GM10847 (cell line): ENCODE data around the gene ACCSL.

Experiments used
- POLR2A ChIP-seq: IDR thresholded peaks from 2 replicates; pipeline ENCODE4 v1.6.1; 2011; ENCODE audit not compliant: insufficient read length; ENCODE audit errors: extremely low read depth

The ACCSL gene

DNA sequence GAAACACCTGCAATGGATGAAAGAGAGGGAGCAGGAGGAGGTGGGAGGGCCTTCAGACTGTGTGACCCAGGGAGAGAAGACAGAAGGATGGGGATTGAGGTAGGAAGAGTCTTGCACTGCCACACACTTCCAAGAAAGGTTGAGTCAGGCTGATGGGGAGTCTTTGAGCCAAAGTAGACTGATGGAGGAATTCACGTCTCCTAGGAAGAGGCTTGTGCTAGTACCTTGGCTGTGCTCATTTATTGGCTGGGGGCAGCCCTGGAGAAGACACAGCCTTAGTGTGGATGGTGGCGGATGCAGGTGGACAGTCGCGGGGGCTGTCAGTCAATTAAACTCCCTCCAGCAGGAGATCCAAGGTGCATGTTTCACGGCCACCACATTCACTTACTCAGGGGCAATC is 16.2 kb upstream of the ACCSL start:
- no peak for TF ChIP-seq POLR2A

DNA sequence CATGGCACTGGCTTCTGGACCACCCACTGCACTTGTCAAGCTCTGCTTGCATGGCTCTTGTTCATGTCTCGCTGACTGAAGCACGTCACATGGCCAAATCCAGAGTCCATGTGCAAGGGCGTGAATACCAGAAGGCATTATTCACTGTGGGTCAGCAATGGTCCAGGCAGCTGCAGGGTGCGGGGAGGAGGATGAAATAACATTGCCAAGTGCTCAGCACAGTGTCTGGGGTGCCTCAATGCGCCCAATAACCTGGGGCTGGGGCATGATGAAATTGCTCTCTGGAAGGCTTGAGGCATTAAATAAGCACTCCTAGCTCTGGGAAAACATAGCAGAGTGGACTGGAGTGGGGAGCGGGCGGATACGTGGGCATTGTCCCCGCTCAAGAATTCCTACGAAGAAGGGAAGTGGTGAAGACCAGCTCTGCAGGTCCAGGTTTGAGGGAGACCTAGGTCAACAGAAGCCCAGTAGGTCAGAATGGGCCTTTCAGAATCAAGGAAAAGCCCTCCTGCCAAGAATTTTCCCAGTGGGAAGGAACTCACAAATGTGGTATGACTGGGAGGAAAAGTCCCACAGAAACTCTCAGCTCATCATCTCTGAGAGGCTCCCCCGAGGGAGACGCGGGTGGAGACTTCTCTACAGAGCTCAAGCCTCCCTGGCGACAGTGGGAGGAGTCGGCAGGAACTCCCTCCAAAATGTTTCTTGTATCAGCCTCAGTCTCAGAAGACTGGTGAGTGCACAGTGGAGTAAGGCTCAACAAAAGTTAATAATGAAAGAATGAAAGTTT is 15.3 kb upstream of the ACCSL start:
- no peak for TF ChIP-seq POLR2A

DNA sequence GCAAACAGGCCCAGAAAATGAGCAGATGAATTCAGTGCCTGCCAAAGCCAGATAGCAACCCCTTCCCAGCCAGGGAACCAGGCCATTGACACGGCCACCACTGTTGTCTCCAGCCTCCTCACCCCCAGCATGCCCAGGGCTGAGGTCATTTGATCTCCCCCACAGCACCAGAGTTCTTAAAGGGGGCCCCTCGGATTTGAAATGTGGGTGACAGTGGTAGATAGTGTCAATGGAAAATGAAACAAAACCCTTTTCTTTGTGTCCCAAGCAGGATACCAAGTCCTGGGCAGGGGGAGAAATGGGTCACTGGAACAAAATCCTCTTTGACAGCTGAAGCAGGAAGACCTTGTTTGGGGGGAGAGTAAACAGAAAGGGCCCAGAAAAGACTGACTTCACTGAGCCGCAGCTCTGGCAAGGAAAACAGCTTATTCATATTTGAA is 14.3 kb upstream of the ACCSL start:
- TF ChIP-seq POLR2A: no peak

DNA sequence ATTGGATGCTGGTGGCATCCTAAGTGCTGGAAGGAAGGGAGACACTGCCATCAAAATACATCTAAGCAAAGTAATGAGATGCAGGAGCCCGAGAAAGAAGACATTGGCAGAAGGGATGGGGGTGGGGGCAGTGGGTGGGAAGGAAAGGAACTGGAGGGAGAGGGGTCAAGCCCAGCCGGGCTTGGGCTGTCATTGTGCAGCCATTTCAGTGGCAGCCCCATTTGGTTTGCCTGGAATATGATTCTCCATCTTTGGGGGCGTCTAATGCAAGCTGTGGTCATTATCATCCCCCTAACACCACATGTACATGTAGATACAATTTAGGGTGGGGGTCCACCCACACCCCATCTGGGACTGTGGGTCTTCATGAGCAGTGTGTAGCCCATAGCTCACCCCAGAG is 13.9 kb upstream of the ACCSL start:
- no peak for TF ChIP-seq POLR2A

DNA sequence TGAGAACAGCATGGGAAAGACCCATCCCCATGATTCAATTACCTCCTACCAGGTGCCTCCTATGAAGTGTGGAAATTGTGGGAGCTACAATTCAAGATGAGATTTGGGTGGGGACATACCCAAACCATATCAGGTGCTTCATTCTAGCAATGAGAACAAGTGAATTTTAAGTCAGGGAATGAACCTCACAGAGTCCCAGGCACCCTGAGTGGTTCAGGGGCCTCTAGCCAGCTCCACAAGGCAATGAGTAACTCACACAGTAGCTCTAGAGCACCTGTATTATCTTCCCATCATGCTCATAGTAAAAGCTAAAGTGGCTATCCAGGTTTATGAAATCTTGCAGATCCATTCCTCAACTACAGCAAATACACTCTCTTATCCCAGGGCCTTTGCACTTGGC is 13.1 kb upstream of the ACCSL start:
- no peak for TF ChIP-seq POLR2A

DNA sequence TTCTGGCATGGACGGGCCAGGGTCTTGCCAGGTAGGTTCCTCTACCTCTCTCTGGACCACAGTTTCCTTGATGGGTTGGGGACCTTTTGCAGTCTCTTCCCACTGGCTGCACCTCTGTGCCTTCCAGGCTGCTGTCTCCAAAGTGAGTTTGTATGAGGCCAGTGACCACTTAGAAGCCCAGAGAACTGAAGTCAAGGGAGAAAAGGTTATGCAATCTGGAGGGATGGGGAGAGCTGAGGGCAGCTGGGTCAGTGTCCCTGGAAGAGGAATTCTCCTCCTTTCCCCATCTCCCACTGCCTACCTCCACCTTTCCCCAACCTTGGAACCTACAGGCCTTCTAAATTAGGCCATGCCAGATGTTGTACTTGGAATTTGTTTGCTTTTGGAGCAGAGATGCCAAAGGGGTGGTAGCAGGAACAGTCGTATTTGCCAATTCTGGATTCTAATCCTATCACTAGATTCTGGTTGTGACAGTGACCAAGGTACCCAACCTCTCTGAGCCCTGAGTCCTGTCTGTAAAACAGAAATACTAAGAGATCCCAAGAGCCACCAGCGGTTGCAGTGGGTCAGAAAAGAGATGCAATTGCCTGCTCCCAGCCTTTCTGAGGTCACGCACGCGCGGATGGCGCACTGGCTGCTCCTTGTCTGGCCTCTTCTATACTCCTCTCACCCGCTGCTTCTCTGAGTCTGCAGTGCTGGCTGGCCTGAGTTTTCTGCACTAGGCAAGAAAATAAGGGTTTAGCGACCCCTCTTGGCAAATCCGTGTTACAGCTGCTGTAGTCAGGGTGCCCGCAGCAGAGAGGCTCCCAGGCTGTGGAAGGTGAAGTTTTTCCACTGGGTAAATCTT is 10.7 kb upstream of the ACCSL start:
- TF ChIP-seq POLR2A: no peak

DNA sequence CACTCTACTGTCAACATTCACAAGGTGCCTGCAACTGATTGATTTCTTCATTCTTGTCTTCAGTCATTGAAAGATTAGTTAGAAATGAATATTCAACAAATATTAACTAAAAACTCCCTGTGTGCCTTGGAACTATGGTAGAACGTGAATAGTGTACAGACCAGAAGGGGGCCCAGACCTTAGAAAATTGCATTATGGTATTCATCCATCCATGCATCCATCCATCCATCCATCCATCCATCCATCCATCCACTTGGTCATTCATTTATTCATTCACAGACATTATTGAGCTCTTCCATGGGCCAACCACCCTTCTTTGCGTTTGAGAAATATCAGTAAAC is 10.2 kb upstream of the ACCSL start:
- no peak for TF ChIP-seq POLR2A

DNA sequence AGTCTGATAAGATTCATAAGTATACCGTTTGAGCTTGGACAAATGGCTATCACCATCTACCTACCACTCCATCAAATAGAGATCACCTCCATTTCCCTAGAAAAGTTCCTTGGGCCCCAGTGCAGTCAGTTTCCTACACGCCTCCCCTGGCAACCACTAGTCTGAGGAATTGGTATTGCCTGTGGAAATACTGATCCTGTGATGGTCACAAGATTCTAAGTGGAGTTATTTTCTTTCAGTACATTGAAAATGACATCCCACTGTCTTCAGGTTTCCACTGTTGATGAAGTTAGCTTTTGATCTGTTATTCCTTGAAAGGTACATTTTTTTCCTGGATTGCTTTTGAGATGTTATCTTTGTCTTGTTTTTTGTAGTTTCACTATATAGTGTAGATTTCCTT is 4.6 kb upstream of the ACCSL start:
- no peak for TF ChIP-seq POLR2A

DNA sequence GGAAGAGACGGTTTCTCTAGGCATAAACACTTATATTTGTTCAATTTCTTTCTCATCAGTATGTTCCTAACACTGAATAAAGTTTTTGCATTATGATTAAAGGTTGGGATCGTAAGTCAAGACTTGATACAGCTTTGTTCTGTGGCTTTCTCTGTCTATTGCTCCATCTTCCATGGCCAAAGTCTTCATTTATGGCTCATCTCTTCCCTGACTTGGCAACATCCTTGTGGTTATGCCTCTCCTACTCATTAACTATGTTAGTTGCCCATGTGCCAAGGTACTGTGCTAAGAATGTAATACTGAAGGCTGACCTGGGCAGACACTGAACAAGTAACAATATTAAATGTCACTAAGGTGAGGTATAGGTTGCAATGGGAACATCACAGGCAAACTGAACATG is 1.6 kb upstream of the ACCSL start:
- TF ChIP-seq POLR2A: no peak

DNA sequence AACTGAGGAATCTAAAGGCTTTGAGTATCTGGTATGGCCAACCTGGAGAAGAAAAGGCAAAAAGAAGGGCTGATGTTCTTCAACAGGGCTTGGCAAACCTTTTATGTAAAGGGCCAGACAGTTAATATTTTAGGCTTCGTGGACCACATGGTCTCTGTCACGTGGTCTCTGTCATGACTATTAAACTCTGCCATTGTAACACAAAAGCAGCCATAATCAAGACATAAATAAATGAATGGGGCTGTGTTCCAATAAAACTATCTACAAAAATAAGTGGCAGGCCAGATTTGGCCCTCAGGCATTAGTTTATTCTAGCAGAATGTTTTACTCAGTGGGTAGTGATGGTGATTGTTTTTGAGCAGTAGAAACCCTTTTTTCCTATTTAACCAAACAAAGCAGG is 483 bp upstream of the ACCSL start:
- no peak for TF ChIP-seq POLR2A

DNA sequence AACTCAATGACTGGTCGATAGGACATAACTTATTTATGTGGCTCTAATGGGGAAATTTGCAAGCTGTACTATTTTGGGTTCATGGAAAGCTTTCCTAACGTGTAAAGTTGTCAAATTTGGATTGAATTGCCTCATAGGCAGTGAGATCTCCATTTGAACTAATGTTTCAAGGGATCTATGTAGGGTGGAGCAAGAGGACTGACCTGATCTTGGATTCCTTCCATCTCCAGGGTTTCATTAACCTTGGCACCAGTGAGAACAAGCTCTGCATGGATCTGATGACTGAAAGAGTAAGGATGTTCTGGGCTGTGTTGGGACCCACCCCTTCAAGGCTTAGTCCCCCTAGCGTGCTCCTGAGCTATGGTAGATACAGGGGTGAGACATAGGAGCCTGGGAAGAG is 2.1 kb downstream of the ACCSL start:
- TF ChIP-seq POLR2A: no peak

DNA sequence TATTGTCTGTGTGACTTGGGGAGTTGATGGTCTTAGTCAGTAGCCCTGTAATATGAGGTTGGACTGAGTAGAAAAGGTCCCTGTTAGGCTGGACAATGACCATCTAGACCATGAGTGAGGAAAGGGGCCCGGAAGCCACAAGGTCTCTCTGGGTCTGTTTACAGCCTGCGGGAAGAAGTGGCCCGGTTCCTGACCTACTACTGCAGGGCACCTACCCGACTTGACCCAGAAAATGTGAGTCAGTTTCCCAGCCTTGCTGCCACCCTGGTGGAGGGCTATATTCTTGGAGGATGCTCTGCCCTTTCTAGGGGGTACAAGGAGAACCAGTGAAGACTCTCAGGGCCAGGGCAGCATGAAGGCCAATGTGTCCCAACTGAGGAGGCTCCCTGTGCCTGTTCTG is 3.4 kb downstream of the ACCSL start:
- no peak for TF ChIP-seq POLR2A

DNA sequence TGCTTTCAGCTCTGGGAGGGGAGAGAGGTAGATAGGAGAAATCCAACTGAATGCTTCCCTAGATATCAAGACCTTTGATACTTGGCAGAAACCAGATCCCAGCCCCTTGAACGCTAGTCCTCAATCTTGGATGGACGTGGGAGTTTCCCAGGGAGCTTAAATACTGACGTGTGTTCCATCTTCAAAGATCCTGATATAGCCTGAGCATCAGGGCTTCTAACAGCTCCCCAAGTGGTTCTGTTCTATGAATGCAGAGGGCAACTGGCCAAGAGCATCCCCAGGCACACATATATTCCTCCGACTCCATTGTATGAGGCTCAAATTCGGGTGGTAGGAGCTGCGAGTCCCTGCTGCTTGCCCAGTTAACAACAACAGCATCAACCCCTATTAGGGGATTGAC is 9.6 kb downstream of the ACCSL start:
- TF ChIP-seq POLR2A: no peak

DNA sequence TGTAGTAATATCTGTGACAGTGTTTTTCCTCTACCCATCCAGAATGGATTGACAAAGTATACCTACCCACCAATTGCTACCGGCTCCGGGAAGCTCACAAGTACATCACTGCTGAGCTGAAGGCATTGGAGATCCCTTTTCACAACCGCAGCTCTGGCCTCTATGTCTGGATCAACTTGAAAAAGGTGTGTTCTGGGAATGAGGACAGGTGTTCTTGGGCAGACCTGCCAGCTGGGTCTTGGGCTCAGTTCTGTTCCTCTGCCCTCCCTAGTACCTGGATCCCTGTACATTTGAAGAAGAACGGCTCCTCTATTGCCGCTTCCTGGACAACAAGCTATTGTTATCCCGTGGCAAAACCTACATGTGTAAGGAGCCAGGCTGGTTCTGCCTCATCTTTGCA is 10.5 kb downstream of the ACCSL start:
- TF ChIP-seq POLR2A: no peak

DNA sequence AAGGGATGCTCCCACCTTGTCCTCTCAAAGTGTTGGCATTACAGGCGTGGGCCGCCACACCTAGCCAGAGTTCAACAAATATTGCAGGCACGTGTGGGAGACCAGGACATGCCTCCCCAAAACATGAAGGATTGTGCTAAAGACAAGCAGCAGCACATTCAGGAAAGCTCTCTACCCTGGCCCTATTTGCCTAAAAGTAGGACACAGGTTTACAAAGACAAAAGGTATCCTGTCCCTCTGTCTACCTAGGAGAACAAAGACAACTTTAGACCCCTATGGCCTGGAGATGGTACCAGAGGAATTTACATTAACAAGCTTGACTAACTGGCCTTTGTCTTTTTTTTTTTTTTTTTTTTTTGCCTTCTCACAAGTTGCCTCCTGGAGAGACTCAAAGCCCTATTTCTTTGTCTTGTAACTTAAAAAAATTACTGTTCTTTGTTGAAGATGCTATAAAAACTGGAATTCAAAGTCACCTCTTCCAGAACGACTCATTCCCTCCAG is 17.4 kb downstream of the ACCSL start:
- no peak for TF ChIP-seq POLR2A
